Choroid plexus epithelial cell (primary cell): Measurements from ENCODE around the gene IRF3.
"Not testable (repeated sequence)": the region's sequence is repeated elsewhere in the genome, so short reads cannot be mapped to it uniquely, and the experiment has no call there.

Experiments
- DNase-seq: peaks from one replicate; pipeline ENCODE4 v3.0.0-alpha.2; 2010; ENCODE audit warnings: low read depth
- H3K4me3 ChIP-seq: 2 replicates; pipeline ENCODE4 v1.5.1; 2011; ENCODE audit warnings: low read depth, mild to moderate bottlenecking, control low read depth, low read length, moderate library complexity
- CTCF ChIP-seq: conservative IDR thresholded peaks from 2 replicates; pipeline ENCODE4 v1.5.1; 2011; ENCODE audit warnings: low read depth, mild to moderate bottlenecking, control low read depth, inconsistent platforms, low read length, moderate library complexity

Gene IRF3

GRCh38 chr19:49626226-49626625 lies 39.4 kb downstream of the IRF3 start:
- no peak overlapping the region for H3K4me3 ChIP-seq
- TF ChIP-seq CTCF, result no peak
- no peak for DNase-seq

- TF ChIP-seq CTCF, result no peak
- DNase-seq, result no peak
- H3K4me3 ChIP-seq, result no peak overlapping the region
These were observed 40.4 kb downstream of the IRF3 start for GRCh38 chr19:49624967-49625910.

- H3K4me3 ChIP-seq, DNase-seq: not testable (repeated sequence)
These were observed 47.8 kb downstream of the IRF3 start for GRCh38 chr19:49617860-49618259.

- DNase-seq, result no peak
- no peak overlapping the region for H3K4me3 ChIP-seq
- TF ChIP-seq CTCF, result no peak
These were observed 48.7 kb downstream of the IRF3 start for GRCh38 chr19:49616945-49617344.

GRCh38 chr19:49616532-49616931 lies 49.1 kb downstream of the IRF3 start:
- no peak overlapping the region for H3K4me3 ChIP-seq
- no peak for DNase-seq
- TF ChIP-seq CTCF, result no peak

GRCh38 chr19:49615861-49616260 lies 49.8 kb downstream of the IRF3 start:
- TF ChIP-seq CTCF, result no peak
- no peak for DNase-seq
- no peak overlapping the region for H3K4me3 ChIP-seq

- DNase-seq, result peak; percentile 74
- TF ChIP-seq CTCF, result peak; percentile 48
- no peak overlapping the region for H3K4me3 ChIP-seq
These were observed 51.4 kb downstream of the IRF3 start for GRCh38 chr19:49614096-49614833.
